HL-60/S4 (cell line): ENCODE results near the gene PAX5.

Experiments
- in situ Hi-C: fragments of 300-500 bp; cut with MboI; formaldehyde crosslinking; loops from 2 replicates; pipeline ENCODE4 v1.14.3; 2022; ENCODE audit warnings: low sequenced_read_pairs

PAX5 gene

DNA sequence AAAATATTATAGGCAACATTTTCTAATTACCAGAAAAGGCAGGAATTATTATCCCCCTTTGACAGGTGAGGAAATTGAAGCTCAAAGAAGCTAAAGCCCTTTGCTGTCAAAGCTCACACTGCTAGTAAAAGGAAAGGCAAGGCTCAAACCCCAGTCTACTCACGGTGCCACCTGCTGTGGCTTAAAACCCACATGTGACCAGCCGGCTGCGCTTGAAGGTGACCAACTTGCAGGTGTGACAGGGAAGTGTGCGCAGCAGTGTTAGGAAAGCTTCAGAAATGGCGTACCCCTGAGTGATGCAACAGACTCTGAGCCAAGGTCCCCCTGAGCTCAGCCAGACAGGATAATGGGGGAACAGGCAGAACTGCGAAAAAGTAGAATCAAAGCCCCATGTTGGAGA is 45.2 kb downstream of the PAX5 start:
- in situ Hi-C loops: no loop called here

DNA sequence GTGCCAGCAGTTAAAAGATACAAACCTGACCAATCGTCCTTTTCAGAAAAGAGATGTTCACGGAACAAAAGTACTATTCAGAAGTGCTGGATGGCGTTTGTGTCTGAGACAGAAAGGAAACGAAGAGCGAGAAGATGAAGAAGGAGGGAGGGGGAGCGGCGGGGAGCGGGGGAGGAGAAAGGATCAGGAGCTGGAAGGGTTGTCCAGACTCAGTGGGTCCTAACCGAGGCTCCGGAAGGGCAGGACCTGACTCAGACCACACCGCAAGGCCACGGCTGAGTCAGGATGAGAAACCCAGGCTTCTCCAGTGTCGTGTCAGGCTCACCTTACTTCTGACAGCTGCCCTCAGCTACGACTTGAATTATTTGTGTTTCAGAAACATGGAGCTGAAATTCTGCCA is 46.2 kb downstream of the PAX5 start:
- in situ Hi-C loops: no loop called here

DNA sequence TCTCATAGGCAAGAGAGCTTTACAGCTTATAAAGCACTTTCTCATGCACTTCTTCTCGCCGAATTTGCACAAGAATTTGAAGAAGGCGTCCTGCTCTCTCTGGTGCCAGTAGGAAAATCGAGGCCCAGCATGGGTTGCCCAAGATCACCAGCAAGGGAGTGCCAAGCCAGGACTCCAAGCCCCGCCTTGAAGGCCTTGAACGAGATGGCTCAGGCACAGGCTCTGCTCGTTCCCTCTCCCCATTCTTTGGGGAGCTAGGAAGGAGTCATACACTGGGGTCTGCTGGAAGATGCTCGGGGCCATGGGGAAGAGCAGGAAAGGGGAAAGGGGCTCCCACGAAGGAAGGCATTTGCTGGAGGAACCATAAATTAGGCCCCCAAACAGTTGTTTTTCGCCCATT is 46.7 kb downstream of the PAX5 start:
- in situ Hi-C loops: no loop called here

DNA sequence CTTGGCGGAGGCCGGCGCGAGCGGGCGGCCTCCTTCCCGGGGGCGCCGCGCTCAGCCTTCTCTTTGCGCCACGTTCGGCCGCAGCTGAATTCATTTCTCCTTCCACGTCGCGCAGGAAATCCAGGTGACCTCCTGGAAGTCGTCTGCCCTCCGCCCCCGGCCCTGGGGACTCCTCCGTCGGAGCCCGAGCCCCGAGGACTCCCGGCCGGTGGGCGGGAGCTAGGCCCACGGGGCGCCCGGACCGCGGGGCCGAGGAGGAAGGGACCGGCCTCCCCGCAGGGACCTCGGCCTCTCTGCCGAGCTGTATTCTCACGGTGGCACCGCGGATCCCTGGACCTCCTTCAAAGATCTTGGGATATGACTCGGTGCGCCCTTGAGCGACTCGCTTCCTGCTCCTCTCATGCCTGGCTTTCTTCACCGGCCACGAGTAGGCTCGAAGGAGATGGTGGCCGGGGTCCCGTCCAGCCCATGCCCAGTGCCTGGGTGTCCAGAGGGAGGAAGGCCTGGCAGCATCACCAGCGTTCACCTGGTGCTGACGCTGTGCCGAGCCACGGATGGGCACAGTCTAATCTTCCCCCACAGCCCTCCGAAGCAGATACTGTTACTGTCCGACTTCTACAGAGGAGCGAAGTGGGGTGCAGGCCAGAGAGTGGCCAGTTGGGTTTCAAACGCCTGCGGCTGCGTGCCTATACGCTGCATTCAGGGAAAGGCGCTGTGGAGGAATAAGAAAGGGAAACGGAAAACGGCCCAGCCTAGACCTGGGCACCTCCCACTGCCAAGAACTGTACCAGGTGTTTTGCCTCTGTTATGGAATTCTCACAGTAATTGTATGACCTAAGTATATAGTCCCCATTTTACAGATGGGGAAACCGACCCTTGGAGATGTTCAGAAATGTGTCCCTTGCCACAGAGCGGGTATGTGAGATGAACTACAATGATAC is 47.3 kb downstream of the PAX5 start:
- in situ Hi-C loops: no loop called here

DNA sequence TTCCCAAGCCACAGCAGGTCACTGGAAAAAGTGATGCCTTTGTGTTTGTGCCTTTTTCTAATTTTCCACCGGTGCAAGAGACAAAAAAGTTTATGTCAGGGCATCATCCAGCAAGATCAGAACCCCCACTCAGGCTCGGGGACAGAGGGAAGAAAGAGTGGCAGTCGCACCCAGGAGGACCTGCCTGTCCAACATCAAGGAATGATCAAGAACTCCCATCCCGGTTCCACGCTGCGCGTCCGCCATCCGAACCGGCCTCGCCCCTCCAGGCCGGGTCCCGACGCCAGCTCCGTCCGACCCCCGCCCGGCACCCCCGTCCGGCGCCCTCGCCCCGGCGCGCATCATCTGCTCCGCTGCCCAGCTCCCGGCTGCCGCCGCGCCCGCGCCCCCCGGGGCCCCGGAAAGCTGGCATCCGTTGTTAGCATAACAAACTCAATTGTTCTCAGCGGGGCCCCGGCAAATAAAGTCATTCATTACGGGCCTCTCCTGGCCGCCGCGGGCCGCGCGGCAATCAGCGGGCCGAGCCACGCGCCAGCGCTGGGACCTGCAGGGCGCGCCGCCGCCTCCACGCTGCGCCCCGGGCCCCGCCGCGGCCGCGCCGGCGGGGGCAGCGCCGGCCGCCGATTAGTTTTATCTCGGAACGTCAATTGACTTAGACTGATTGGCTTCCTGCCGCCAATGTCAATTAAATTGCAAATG is 48.1 kb downstream of the PAX5 start:
- in situ Hi-C loops: no loop called here

DNA sequence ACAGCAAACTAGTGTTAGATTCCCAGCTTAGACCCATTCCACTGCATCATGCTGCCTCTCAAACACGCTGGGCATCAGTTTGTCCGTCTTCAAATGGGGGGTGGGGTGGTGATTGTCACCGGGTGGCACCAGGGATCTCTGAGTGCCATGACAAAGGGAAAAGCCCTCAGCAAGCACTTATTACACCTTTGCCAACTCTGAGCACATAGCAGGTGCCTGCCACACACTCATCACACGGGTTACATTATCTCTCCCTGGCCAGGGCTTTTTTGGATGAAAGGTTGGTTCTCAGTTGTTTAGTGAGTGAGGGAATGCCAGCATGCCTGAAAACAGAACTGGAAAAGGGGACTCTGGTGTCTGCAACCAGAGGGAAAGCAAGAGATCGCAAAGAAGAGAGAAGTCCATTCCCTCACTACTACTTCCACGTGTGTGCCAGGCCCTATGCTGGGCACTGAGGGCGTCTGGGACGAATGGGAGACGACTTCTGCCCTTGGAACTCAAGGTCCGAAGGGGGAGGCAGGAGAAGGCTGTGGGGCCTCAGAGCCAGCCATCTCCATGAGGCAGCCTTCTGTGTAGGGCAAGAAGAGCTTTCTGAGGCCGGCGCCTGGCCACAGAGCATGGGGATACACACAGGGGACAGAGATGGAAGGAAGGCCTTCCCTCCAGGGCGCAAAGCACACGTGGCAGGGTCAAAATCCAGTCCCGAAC is 48.9 kb downstream of the PAX5 start:
- in situ Hi-C loops: no loop called here

DNA sequence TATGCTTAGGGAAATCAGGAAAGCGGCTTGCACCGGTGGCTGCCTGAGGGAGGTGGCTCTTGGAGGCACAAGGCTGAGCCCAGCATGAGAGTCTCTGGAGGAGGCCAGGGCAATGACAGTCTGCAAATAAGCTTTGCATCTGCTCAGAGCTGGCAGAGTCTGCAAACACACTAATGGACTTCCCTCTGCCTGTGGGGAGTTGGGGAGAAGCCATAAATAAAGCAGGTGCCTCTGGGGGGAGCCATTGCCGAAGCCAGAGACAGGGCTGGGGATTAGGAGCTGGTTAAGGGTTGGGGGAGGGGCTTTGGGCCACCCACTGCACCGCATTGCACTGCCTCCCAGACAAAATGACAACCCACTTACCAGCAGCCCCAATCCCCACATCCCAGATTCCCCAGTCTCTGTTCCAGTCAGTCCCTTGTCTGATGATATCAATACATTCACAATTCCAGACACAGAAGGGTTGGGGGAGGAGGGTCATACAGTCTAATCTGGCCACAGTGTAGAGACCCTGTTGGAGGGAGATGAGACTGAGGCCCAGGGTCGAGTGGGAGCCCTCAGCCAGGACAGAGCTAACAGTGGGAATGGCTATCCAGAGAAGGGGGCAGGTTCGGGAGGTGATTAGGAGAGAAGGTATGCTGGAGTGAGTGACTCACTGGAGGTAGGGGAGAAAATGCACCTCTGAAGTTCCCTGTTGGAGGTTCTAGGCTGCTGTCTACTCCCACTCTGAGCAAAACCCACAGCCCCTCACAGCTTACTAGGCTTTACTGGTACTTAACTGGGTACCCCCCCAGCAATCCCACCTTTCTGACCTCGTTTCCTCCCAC is 53.7 kb downstream of the PAX5 start:
- in situ Hi-C loops: no loop called here

DNA sequence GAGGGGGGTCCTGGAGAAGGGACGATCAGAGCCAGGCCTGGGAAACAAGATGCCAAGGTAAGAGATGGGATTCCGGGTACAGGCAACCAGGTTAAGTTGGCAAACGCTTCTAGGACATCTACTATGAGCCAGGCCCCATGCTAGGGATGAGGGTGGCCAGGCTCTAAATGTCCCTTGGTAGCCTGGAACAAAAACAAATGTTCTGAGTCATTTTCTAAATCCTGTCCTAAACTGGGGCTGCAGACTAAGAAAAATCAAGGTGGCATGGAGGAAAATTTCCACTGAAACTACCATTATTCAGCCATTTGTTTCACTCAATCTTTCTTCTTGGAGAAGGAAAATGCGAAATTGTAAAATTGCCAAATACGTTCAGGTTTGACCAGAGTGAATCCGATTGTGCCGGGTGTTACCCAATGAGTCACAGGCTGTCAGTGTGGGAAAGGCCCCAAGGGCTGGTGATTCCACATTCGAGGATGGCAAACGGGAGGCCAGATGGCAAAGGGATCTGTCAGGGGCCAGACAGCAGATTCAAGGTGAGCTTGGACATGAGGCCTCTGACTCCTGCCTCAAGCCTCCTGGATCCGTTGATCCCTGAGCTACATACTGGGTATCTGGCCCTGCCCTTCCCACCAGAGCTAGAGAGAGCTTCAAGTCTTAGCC is 57.6 kb downstream of the PAX5 start:
- in situ Hi-C loops: no loop called here

DNA sequence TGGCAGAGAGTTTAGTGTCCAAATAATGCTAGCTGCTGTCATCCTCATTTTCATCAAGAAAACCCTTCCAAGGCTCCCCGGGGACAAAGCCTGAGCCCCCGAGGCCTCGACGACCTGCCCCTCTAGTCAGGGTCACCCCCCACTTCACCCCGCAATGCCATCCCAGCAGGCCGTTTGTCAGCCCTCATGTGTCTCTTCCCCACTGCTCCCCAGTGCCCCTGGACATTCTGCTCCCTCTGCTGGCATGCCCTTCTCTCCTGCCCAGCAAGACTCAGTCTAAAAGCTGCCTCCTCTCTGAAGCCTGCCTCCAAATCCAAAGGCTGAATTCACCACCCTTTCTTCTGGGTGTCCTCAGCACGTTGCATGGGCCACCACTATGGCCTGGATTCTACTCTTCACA is 59.3 kb downstream of the PAX5 start:
- in situ Hi-C loops: no loop called here

DNA sequence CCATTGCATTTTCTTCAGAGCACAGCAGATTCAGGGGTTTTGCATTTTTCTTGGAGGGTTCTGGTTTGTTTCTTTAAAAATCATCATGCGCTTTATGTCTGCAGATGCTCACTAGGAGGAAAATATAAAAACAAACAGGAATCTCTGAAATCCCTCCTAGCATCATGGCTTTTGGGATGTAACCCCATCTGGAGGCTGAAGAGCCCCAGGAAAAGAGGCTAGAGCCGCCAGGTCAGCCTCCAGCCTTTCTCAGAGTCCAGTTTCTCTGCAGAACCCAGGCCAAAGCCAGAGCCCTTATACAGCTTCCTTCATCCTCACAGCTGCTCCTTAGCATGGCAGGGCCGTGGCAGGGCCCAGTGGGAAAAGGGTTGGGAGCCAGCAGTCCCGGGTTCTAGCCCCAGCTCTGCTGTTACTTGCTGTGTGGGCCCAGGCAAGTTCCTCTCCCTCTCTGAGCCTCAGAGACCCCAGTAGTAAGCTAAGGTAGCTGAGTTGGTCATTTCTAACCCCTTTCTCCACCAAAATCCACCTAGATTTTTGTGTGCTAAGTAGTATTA is 62.1 kb downstream of the PAX5 start:
- in situ Hi-C loops: no loop called here

DNA sequence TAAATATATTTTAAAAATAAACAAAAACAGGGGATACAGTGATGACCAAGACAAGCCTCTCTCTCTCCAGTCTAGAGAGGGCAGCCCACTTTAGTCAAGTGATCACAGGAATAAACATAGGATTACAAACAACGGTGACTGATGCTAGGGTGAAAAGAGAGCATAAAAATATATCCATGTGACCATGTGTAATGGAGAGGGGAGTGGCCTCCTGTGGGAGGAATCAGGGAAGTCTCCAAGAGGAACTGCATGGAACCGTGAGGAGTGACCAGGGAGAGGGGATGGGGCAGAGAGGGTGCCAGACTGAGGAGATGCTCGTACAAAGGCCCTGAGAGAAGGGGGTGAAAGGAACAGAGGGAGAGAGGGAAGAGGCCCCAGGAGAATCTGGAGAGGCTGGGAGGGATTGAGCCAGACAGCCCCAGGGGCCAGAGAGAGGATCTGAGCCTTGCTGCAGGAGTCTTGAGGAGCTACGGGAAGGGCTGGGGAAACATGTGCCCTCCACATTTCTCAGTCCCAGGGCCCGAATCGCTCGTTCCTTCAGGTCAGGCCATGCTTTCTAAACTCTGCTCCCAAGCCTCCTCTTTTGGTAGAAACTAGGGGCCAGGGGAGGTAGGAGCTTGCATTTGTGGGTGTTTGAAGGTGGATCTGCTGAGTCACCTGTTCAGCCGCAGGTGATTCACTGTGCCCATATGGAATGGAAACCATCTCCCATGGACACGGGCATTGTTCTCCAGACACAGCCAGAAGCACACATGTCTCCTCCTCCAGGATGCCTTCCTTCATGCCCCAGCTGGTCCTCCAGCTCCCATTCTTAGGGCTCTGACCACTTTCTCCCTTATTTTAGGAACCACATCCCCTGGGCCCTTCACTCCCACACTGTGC is 63.8 kb downstream of the PAX5 start:
- in situ Hi-C loops: no loop called here

DNA sequence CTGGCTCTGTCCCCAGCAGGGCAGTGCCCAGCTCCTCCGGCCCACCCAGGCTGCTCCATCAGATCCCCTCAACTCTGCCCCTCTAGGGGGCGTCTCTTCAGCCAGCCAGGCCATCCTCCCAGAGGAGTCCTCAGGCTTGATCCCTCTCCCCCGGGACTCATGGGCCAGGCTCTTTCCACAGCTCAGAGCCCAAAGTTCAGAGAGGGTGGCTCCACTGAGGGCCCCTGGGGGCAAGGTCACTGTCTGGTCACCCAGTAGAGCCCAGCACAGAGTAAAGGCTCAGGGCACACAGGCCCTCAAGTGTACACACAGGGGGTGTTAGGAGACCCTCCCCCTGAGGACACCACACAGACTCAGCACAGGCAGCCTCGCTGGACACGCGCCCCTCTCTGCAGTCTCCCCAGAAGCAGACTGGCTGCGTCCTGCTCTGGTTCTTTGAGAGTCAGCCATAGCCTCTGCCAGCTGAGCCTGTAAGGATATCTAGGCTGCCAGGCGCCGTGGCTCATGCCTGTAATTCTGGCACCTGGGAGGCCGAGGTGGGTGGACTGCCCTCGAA is 64.8 kb downstream of the PAX5 start:
- in situ Hi-C loops: no loop called here

DNA sequence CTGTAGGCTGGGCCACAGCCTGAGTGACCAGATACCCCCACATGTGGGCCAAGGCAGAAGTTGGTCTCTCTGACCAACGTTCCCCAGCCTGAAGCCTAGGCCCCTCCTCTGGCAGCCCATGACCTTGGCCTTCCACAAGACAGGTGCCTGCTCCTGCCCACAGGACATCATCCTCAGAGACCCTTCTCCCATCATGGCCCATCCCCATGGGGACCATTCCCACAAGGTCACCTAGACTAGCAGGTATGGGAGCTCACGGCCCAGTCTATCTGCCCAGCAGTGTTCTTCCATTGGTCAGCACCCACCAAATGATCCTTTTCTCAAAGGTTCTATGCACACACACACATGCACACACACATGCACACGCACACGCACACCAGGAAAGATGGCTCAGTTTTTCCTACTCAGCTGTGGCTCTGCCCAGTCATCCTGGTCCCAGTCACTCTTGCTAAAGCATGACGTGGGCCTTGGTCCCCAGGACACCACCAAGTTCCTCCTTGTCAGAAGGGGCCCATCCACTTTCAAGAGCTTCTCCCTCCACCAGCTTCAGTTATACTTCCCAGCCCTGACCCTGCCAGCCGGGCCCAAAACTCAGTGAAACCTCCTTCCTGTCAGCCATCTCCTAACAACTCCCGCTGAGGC is 65.4 kb downstream of the PAX5 start:
- in situ Hi-C loops: no loop called here

DNA sequence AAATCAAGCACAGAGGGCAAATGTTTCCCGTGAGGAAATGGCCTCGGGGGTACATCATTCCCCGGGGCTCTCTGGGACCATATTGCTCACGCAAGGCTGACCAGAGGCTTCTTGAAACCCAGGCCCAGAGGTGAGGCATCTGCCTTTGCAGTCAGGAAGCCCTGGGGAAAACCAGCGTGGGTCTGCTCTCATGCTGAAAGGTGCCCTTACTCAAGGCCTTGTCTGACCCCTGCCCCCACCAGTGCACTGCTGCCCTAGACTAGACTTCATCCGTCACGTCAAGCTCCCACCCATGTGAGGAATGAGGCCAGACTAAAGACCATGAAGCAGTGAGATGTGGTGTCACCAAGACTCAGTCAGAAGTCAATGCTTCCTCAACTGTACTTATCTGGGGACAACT is 66.1 kb downstream of the PAX5 start:
- in situ Hi-C loops: no loop called here

DNA sequence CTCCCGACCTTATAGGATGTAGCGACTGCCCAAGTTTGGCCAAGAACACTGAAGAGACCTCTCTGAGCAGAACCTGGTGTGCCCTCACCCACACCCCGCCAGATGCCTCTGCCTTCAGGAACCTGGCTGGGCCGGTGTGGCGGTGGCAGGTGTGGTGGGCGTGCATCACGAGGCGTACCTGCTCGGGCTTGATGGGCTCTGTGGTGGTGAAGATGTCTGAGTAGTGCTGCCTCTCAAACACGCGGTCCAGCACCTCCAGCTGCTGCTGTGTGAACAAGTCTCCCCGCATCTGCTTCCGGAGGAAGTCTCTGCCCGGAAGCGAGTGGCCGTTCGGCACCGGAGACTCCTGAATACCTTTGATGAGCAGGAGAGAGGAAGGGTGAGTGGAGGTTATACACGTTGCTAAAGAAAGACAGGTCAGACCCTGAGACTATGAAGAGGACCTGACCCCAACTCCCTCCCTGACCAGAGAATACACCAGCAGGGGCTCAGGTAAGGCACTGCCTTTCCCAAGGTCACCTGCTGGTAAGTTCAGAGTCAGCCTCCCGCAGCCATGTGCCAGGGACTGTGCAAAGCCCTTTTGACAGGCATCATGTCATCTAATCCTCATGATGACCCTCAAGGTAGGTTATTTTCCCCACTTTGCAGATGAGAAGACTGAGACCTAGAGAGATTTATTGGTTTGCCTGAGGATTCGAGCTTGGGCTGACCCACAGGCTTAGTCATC is 67.5 kb downstream of the PAX5 start:
- in situ Hi-C loops: no loop called here

DNA sequence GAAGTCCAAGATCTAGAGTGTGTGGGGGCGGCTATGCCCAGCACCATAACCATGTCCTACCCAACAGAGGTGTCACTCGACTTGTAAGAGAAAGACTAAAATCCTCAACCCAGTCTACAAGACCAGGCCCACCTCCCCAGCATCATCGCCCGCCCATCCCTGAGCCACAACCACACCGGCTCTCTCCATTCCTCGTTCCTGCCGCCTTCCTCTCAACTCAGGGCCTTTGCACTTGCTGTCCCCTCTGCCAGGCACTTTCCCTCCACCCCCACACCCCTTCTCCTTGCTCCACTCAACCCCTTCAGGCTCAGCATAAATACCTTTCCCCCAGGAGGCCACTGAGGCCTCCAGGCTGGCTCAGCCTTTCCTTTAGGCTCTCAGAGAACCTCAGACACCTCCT is 69.3 kb downstream of the PAX5 start:
- in situ Hi-C loops: no loop called here

DNA sequence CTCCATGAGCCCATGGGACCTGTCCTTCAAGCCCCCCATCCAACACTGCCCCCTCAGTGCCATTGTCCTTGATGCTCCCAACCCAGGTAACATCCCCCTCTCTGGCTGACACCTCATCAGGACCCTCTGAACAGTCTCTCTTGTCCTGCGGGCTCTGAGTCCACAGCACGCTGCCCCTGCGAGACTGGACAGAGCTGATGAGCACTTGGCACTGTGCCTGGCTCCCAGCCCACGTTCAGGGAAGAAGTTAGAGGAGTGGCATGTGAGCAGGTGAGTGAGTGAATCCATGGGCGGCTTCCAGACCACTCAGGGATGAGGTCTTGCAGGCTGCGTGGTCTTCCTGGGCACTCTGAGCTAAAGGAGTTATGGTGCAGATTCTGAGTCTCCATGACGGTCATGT is 70.7 kb downstream of the PAX5 start:
- in situ Hi-C loops: no loop called here

DNA sequence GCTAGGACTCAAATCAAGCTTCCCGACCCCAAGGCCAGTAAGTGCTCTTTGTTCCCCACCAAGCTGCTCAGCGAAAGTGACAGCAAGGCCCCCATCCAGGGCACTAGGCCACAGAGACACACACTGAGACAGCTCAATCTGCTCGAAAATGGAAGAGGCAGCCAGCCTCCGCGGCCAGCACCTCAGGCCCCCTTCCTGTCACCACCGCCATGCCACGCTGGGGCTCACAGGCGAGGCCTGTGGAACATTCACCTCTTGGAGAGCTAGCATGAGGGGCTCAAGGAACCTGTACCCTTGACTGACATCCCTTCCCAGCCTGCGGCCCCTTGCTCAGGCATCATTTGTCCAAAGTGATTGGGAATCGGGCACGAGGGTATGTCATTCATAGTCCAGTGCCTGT is 71.4 kb downstream of the PAX5 start:
- in situ Hi-C loops: no loop called here
